H1 (cell line): ENCODE measurements around the gene POLR1G. TPM values are rescaled to one million over a fixed set of nuclear protein-coding genes. Genes with fewer than 3 reads are reported as not detected.

Experiments
- BRCA1 ChIP-seq: IDR thresholded peaks from 2 replicates; pipeline ENCODE4 v1.6.1; 2012; ENCODE audit warnings: low read depth, low read length, improper control_type of control experiment
- CBX8 ChIP-seq: fragments of 300-800, 300-1000 bp; sonication (generic); IDR thresholded peaks from 2 replicates; pipeline ENCODE4 v1.7.1; 2016; ENCODE audit warnings: low read depth, low read length, borderline replicate concordance
- CREB1 ChIP-seq: IDR thresholded peaks from 2 replicates; pipeline ENCODE4 v1.6.1; 2012; ENCODE audit warnings: inconsistent platforms
- CTCF ChIP-seq, 3 experiments: IDR thresholded peaks; 1 replicate in 2 of 3; 2 replicates in 1 of 3; pipeline versions ENCODE4 v1.5.1 to v1.6.1; 2011; ENCODE audit warnings: low read length in 3 of 3, mild to moderate bottlenecking in 3 of 3, inconsistent platforms in 2 of 3, low read depth in 1 of 3, moderate library complexity in 1 of 3; ENCODE audit not compliant: insufficient read depth in 1 of 3; ENCODE audit errors: control extremely low read depth in 1 of 3
- GABPA ChIP-seq: IDR thresholded peaks from 2 replicates; pipeline ENCODE4 v1.6.1; 2011; ENCODE audit warnings: mild to moderate bottlenecking, low read length, moderate library complexity, borderline replicate concordance; ENCODE audit not compliant: insufficient read depth
- JUND ChIP-seq: IDR thresholded peaks from 2 replicates; pipeline ENCODE4 v1.6.1; 2011; ENCODE audit warnings: mild to moderate bottlenecking, improper control_type of control experiment, low read length
- KDM1A ChIP-seq: fragments of 200-600, 300-600 bp; sonication (generic); IDR thresholded peaks from 2 replicates; pipeline ENCODE4 v1.7.1; 2016; ENCODE audit warnings: mild to moderate bottlenecking, low read length, borderline replicate concordance
- MAX ChIP-seq: IDR thresholded peaks from 2 replicates; pipeline ENCODE4 v1.6.1; 2012; ENCODE audit warnings: inconsistent platforms
- NANOG ChIP-seq: IDR thresholded peaks from 2 replicates; pipeline ENCODE4 v1.6.1; 2011; ENCODE audit warnings: low read length, low read depth, mild to moderate bottlenecking, inconsistent platforms; ENCODE audit not compliant: insufficient read depth, poor library complexity, severe bottlenecking
- PHF8 ChIP-seq: fragments of 200-600 bp; sonication (generic); conservative IDR thresholded peaks from 2 replicates; pipeline ENCODE4 v1.7.1; 2012; ENCODE audit warnings: low read depth, mild to moderate bottlenecking, inconsistent platforms, low read length, moderate library complexity
- POLR2A ChIP-seq, 2 experiments: IDR thresholded peaks; 1 replicate in 1 of 2; 2 replicates in 1 of 2; pipeline ENCODE4 v1.6.1; 2011; ENCODE audit warnings: low read depth in 2 of 2, low read length in 2 of 2, mild to moderate bottlenecking in 2 of 2; ENCODE audit errors: control extremely low read depth in 1 of 2
- POLR2AphosphoS5 ChIP-seq: IDR thresholded peaks from 2 replicates; pipeline ENCODE4 v1.6.1; 2011; ENCODE audit warnings: low read depth, low read length
- RBBP5 ChIP-seq: IDR thresholded peaks from 2 replicates; pipeline ENCODE4 v1.7.1; 2012; ENCODE audit warnings: low read depth, mild to moderate bottlenecking, inconsistent platforms, low read length, moderate library complexity, borderline replicate concordance
- RNF2 ChIP-seq: fragments of 200-900, 300-1000 bp; sonication (generic); IDR thresholded peaks from 2 replicates; pipeline ENCODE4 v1.7.1; 2016; ENCODE audit warnings: borderline replicate concordance, low read depth, mild to moderate bottlenecking, antibody characterized with exemption, low read length; ENCODE audit not compliant: poor library complexity, severe bottlenecking; ENCODE audit errors: missing control alignments
- SP1 ChIP-seq: IDR thresholded peaks from 2 replicates; pipeline ENCODE4 v1.6.1; 2011; ENCODE audit warnings: low read depth, low read length
- SP4 ChIP-seq: IDR thresholded peaks from 2 replicates; pipeline ENCODE4 v1.6.1; 2012; ENCODE audit warnings: low read length, inconsistent platforms
- SRF ChIP-seq: IDR thresholded peaks from 2 replicates; pipeline ENCODE4 v1.6.1; 2011; ENCODE audit warnings: mild to moderate bottlenecking, low read depth, low read length, moderate library complexity
- TCF12 ChIP-seq: IDR thresholded peaks from 2 replicates; pipeline ENCODE4 v1.6.1; 2011; ENCODE audit warnings: low read depth, mild to moderate bottlenecking, low read length
- TEAD4 ChIP-seq: IDR thresholded peaks from 2 replicates; pipeline ENCODE4 v1.6.1; 2012; ENCODE audit warnings: low read depth, low read length, inconsistent platforms, mixed read lengths
- ZNF274 ChIP-seq: IDR thresholded peaks from 2 replicates; pipeline ENCODE4 v1.7.0; 2012; ENCODE audit warnings: low read length, borderline replicate concordance; ENCODE audit errors: extremely low read depth
- polyA plus RNA-seq, 7 experiments: library from polyadenylated mRNA; depleted of rRNA in 3 of 7; stranded (reverse) in 5 of 7; unstranded in 2 of 7; fragments of >200 nt in 5 of 7; fragments of 200-250 nt in 2 of 7; gene quantifications; 1 replicate in 5 of 7; 2 replicates in 1 of 7; 4 replicates in 1 of 7; pipeline versions ENCODE4 v1.2.1 to v1.2.3, GENCODE V29; 2011 to 2013; ENCODE audit warnings: missing spikeins in 2 of 7, mixed read lengths in 2 of 7
- total RNA-seq: library from RNA; stranded (reverse); fragmentation: NEBNext Ultra II Directional; extraction: Animal tissue kit (Norgen Biotek cat#: 25700); gene quantifications from 2 replicates; pipeline ENCODE4 v1.2.1, GENCODE V29; 2021

The POLR1G gene
- total and polyA plus RNA-seq, 2 of the 8 experiments (the other 6 are each of a cell fraction or from before 2014, with no cell fraction given), result 16.8 to 34.8 TPM

DNA sequence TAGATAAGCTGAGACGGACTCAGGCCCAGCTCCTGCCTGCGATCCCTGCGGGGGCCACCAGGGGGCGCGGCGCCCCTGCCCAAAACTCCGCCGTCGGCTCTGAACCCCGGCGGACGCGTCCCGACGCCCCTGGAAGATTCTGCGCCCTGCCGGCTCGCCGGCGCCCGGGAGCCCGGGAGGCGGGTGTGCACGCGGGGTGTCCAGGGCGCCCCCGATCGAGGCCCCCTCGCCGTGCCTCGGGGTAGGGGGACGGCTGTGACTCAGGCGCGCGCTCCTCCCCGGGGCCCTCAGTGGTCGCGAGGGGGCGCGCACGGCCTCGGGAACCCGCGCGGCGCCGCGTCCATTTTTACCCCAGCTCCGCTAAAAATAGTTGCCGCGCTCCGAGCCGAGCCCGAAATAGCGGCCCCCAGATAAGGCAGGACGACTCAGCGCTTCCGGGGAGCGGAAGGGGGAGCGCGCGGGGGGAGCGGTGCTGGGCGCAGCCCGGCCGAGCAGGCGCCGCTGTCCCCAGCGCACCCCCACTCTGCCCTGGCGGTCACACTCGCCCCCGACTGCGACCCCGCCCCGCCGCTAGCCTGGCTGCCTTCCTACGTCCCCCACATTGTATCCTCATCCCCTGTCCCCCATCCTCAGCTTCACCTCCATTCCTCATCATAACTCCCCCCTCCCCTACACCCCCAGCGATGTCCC is 33.3 kb downstream of the POLR1G start (continued):
- TF ChIP-seq RBBP5 (peak; percentile 74; the same call in 1 of the 2 replicates), CREB1 (no peak), POLR2AphosphoS5 (no peak), CBX8 (no peak), CTCF (IDR thresholded peaks at IDR 0.05; ENCODE audit: control extremely low read depth in 1 of 3, insufficient read depth in 1 of 3, low read depth in 1 of 3, low read length in 3 of 3) (peak; percentile 75 to 90 (median 89)), GABPA (no peak), BRCA1 (no peak), TCF12 (no peak), SP4 (no peak), TEAD4 (no peak), ZNF274 (no peak), POLR2A (IDR thresholded peaks at IDR 0.05; ENCODE audit: control extremely low read depth in 1 of 2, low read depth in 2 of 2, low read length in 2 of 2) (peak in 1 of 2 experiments; percentile 8; a peak in 1 of 3 replicates), SRF (peak; percentile 49), RNF2 (no peak), MAX (no peak), PHF8 (peak; percentile 45), NANOG (no peak), JUND (peak; percentile 27; the same call in 1 of the 2 replicates), SP1 (no peak), KDM1A (0 out of 2 replicates have a peak, but pooled peaks have one; percentile 18)
